ENCODE results near the gene MYL6.

The MYL6 gene

GRCh38 chr12:56189099-56189917, 31.1 kb downstream of the MYL6 start, which contains the start of gene SMARCC2 (continued):
- TF ChIP-seq PATZ1 (tag by site-specific recombination; IDR thresholded peaks at IDR 0.05) (no peak), ZNF302 (tag by site-specific recombination; IDR thresholded peaks at IDR 0.05; ENCODE audit: low read depth) (no peak), ZNF571 (tag by site-specific recombination; IDR thresholded peaks at IDR 0.05) (no peak), ZNF660 (tag by site-specific recombination; IDR thresholded peaks at IDR 0.05) (peak; percentile 80), ZNF121 (tag by site-specific recombination; IDR thresholded peaks at IDR 0.05) (no peak), ZNF335 (tag by site-specific recombination; conservative IDR thresholded peaks at IDR 0.05) (no peak), GLI2 (tag by site-specific recombination; IDR thresholded peaks at IDR 0.05; ENCODE audit: borderline replicate concordance, low read depth) (no peak), ZNF610 (tag by site-specific recombination; IDR thresholded peaks at IDR 0.05; ENCODE audit: borderline replicate concordance) (no peak), ZNF544 (tag by site-specific recombination; IDR thresholded peaks at IDR 0.05) (no peak), ZBTB26 (tag by site-specific recombination; optimal IDR thresholded peaks at IDR 0.05) (peak; percentile 65), ZNF621 (tag by site-specific recombination; IDR thresholded peaks at IDR 0.05) (no peak), ZNF639 (tag by site-specific recombination; IDR thresholded peaks at IDR 0.05) (no peak), ZSCAN23 (tag by site-specific recombination; IDR thresholded peaks at IDR 0.05) (peak; percentile 69), ZNF555 (tag by site-specific recombination; conservative IDR thresholded peaks at IDR 0.05) (no peak), ZNF677 (tag by site-specific recombination; IDR thresholded peaks at IDR 0.05) (0 out of 2 replicates have a peak, but pooled peaks have one; percentile 17), ZNF768 (tag by site-specific recombination; IDR thresholded peaks at IDR 0.05) (no peak), ZNF248 (tag by site-specific recombination; IDR thresholded peaks at IDR 0.05) (no peak), ZNF354C (tag by site-specific recombination; IDR thresholded peaks at IDR 0.05; ENCODE audit: borderline replicate concordance, low read depth) (no peak), ATF2 (tag by site-specific recombination; IDR thresholded peaks at IDR 0.05; ENCODE audit: low read depth) (no peak), PRDM1 (tag by site-specific recombination; IDR thresholded peaks at IDR 0.05) (peak; percentile 90), ZNF600 (tag by site-specific recombination; IDR thresholded peaks at IDR 0.05) (no peak), SCRT1 (tag by site-specific recombination; IDR thresholded peaks at IDR 0.05; ENCODE audit: borderline replicate concordance) (no peak), YY2 (tag by site-specific recombination; IDR thresholded peaks at IDR 0.05) (no peak), ZNF18 (tag by site-specific recombination; IDR thresholded peaks at IDR 0.05) (no peak), ZNF514 (tag by site-specific recombination; IDR thresholded peaks at IDR 0.05) (no peak), SP2 (tag by site-specific recombination; IDR thresholded peaks at IDR 0.05) (peak; percentile 76), BCL11A (tag by site-specific recombination; IDR thresholded peaks at IDR 0.05; ENCODE audit: low read depth) (no peak), ZNF423 (tag by site-specific recombination; IDR thresholded peaks at IDR 0.05) (no peak), ZNF529 (tag by site-specific recombination; IDR thresholded peaks at IDR 0.05; ENCODE audit: insufficient replicate concordance) (no peak), ZNF658 (tag by site-specific recombination; IDR thresholded peaks at IDR 0.05) (no peak), SALL2 (tag by site-specific recombination; IDR thresholded peaks at IDR 0.05; ENCODE audit: borderline replicate concordance) (no peak), ZNF426 (tag by site-specific recombination; IDR thresholded peaks at IDR 0.05) (no peak), ZFHX2 (tag by site-specific recombination; conservative IDR thresholded peaks at IDR 0.05) (peak; percentile 76), ZNF175 (tag by site-specific recombination; IDR thresholded peaks at IDR 0.05) (no peak)
